GM20431 (cell line): ENCODE data around the gene HMG20B.
"Not testable (repeated sequence)": the region's sequence is repeated elsewhere in the genome, so short reads cannot be mapped to it uniquely, and the experiment has no call there.

Experiments used
- in situ Hi-C: fragments of 300-500 bp; cut with MseI, MboI; formaldehyde crosslinking; loops from one replicate; pipeline ENCODE4 v1.15.0; 2020; ENCODE audit warnings: low sequenced_read_pairs; ENCODE audit not compliant: unreplicated experiment

The HMG20B gene

GRCh38 chr19:3577723-3578344, 5.1 kb downstream of the HMG20B start:
- in situ Hi-C loops: no loop called here

- in situ Hi-C loops: no loop called here
Observed at GRCh38 chr19:3578390-3578789, 5.6 kb downstream of the HMG20B start.

GRCh38 chr19:3580156-3580934, 7.6 kb downstream of the HMG20B start:
- in situ Hi-C loops: no loop called here

- in situ Hi-C loops: not testable (repeated sequence)
Observed at GRCh38 chr19:3581792-3582191, 9.0 kb downstream of the HMG20B start.

GRCh38 chr19:3584036-3584802, 11.5 kb downstream of the HMG20B start:
- in situ Hi-C loops: not testable (repeated sequence)

- in situ Hi-C loops: no loop called here
Observed at GRCh38 chr19:3585301-3586126, 12.8 kb downstream of the HMG20B start, which contains the start of gene GIPC3. GIPC3 (plus strand) TSS chr19:3585478; CDS start chr19:3585598, 120 bp downstream.

- in situ Hi-C loops: no loop called here
Observed at GRCh38 chr19:3586127-3586626, 13.4 kb downstream of the HMG20B start.

GRCh38 chr19:3586707-3587346, 14.1 kb downstream of the HMG20B start:
- in situ Hi-C loops: no loop called here

GRCh38 chr19:3589439-3589838, 16.7 kb downstream of the HMG20B start:
- in situ Hi-C loops: no loop called here

- in situ Hi-C loops: no loop called here
Observed at GRCh38 chr19:3589949-3590348, 17.2 kb downstream of the HMG20B start.

- in situ Hi-C loops: no loop called here
Observed at GRCh38 chr19:3590991-3591659, 18.4 kb downstream of the HMG20B start.

- in situ Hi-C loops: no loop called here
Observed at GRCh38 chr19:3591876-3592613, 19.3 kb downstream of the HMG20B start.

- in situ Hi-C loops: no loop called here
Observed at GRCh38 chr19:3593156-3593555, 20.4 kb downstream of the HMG20B start.

GRCh38 chr19:3595521-3596061, 22.8 kb downstream of the HMG20B start:
- in situ Hi-C loops: no loop called here

GRCh38 chr19:3599776-3600187, 27.0 kb downstream of the HMG20B start:
- in situ Hi-C loops: no loop called here

- in situ Hi-C loops: no loop called here
Observed at GRCh38 chr19:3601021-3601420, 28.3 kb downstream of the HMG20B start.

- in situ Hi-C loops: no loop called here
Observed at GRCh38 chr19:3603121-3603811, 30.5 kb downstream of the HMG20B start.
